B cell (primary cell): ENCODE measurements around the gene GPHB5.

Source experiments
- CTCF ChIP-seq: fragments of 200-600 bp; IDR thresholded peaks from one replicate; pipeline ENCODE4 v1.8.0; 2022; ENCODE audit warnings: antibody characterized with exemption, mild to moderate bottlenecking
- EZH2 ChIP-seq: IDR thresholded peaks from 2 replicates; pipeline ENCODE4 v1.6.1; 2012; ENCODE audit warnings: borderline replicate concordance, low read depth, mild to moderate bottlenecking, moderate library complexity, low read length; ENCODE audit not compliant: insufficient read depth, poor library complexity, severe bottlenecking

DNA sequence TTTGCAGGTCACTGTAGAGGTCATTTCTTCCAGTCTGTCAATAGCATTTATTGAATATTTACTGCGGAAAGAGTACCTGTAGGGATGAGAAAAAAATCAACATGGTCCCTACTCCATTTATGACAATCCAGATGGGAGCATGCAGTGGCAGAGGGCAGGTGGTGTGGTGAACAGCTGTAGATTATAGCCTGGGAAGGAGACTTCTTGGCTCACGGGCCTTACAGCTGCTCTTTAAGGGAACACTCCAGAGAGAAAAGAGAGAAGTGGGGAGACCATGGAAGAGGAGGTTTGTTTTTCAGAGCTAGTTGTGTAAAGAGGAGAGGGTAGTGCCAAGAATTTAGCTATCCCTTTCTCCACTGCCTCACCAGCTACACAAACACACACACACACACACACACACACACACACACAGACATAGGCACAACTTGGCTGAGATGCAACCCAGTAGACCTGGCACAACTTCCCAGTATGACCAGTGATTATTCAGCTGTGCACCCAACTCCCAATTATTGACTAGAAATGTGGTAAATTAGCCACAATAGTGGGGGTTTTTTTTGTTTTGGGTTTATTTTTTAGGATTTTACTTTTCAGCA is 41.0 kb downstream of the GPHB5 start:
- TF ChIP-seq CTCF = no peak
- no peak for TF ChIP-seq EZH2
